ENCODE measurements around the gene SORBS1. TPM values are rescaled to one million over a fixed set of nuclear protein-coding genes. Genes with fewer than 3 reads are reported as not detected.

The SORBS1 gene
- total RNA-seq, 1 experiment from 2014 or later: 39.9 TPM

- TF ChIP-seq ATF3 (CRISPR knock-in tag; conservative IDR thresholded peaks at IDR 0.05): no peak
- TF ChIP-seq FOXJ3 (CRISPR knock-in tag; IDR thresholded peaks at IDR 0.05; ENCODE audit: borderline replicate concordance): no peak
- TF ChIP-seq, protein P1, sequence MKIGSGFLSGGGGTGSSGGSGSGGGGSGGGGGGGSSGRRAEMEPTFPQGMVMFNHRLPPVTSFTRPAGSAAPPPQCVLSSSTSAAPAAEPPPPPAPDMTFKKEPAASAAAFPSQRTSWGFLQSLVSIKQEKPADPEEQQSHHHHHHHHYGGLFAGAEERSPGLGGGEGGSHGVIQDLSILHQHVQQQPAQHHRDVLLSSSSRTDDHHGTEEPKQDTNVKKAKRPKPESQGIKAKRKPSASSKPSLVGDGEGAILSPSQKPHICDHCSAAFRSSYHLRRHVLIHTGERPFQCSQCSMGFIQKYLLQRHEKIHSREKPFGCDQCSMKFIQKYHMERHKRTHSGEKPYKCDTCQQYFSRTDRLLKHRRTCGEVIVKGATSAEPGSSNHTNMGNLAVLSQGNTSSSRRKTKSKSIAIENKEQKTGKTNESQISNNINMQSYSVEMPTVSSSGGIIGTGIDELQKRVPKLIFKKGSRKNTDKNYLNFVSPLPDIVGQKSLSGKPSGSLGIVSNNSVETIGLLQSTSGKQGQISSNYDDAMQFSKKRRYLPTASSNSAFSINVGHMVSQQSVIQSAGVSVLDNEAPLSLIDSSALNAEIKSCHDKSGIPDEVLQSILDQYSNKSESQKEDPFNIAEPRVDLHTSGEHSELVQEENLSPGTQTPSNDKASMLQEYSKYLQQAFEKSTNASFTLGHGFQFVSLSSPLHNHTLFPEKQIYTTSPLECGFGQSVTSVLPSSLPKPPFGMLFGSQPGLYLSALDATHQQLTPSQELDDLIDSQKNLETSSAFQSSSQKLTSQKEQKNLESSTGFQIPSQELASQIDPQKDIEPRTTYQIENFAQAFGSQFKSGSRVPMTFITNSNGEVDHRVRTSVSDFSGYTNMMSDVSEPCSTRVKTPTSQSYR (CRISPR knock-in tag; IDR thresholded peaks at IDR 0.05): no peak
- TF ChIP-seq ZNF232 (CRISPR knock-in tag; IDR thresholded peaks at IDR 0.05): no peak
- TF ChIP-seq FOXP1 (CRISPR knock-in tag; IDR thresholded peaks at IDR 0.05; ENCODE audit: borderline replicate concordance): no peak
- TF ChIP-seq, protein P2, sequence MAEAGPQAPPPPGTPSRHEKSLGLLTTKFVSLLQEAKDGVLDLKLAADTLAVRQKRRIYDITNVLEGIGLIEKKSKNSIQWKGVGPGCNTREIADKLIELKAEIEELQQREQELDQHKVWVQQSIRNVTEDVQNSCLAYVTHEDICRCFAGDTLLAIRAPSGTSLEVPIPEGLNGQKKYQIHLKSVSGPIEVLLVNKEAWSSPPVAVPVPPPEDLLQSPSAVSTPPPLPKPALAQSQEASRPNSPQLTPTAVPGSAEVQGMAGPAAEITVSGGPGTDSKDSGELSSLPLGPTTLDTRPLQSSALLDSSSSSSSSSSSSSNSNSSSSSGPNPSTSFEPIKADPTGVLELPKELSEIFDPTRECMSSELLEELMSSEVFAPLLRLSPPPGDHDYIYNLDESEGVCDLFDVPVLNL (CRISPR knock-in tag; IDR thresholded peaks at IDR 0.05; ENCODE audit: borderline replicate concordance, low read depth): no peak
- TF ChIP-seq, protein P3, sequence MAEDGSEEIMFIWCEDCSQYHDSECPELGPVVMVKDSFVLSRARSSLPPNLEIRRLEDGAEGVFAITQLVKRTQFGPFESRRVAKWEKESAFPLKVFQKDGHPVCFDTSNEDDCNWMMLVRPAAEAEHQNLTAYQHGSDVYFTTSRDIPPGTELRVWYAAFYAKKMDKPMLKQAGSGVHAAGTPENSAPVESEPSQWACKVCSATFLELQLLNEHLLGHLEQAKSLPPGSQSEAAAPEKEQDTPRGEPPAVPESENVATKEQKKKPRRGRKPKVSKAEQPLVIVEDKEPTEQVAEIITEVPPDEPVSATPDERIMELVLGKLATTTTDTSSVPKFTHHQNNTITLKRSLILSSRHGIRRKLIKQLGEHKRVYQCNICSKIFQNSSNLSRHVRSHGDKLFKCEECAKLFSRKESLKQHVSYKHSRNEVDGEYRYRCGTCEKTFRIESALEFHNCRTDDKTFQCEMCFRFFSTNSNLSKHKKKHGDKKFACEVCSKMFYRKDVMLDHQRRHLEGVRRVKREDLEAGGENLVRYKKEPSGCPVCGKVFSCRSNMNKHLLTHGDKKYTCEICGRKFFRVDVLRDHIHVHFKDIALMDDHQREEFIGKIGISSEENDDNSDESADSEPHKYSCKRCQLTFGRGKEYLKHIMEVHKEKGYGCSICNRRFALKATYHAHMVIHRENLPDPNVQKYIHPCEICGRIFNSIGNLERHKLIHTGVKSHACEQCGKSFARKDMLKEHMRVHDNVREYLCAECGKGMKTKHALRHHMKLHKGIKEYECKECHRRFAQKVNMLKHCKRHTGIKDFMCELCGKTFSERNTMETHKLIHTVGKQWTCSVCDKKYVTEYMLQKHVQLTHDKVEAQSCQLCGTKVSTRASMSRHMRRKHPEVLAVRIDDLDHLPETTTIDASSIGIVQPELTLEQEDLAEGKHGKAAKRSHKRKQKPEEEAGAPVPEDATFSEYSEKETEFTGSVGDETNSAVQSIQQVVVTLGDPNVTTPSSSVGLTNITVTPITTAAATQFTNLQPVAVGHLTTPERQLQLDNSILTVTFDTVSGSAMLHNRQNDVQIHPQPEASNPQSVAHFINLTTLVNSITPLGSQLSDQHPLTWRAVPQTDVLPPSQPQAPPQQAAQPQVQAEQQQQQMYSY (CRISPR knock-in tag; IDR thresholded peaks at IDR 0.05): no peak
- no peak for TF ChIP-seq ARID4B (CRISPR knock-in tag; IDR thresholded peaks at IDR 0.05; ENCODE audit: borderline replicate concordance)
These were observed 23.6 kb downstream of the SORBS1 start (continued) for GRCh38 chr10:95537542-95537927.

DNA sequence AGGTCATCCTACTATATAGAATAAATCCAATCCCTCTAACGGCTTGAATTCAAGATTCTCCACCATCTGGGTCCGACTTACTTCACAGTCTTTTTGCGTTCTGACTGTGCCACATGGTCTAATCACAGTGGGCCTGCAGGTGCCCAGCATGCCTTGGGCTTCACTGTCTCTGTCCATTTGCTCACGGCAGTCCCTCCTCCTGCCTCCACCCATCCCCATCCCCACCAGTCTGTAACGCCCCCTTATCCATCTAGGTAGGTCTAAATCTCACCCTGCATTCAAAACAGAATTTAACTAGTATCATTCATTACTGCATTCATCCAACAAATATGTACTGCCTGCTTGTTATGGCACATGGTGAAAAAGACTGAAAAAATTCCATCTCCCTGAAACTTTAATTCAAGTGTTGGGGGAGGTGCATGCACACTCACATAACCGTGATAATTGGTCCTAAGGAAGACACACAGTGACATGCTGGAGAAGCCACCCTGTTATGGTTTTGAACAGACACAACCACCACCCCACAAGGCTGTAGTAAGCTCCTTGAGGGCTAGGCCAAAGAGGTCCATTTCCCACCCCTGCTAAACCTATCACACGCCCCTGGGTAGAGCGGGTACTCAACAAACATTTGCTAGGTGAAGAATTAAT is 24.2 kb downstream of the SORBS1 start:
- POLR2A ChIA-PET: no interaction called here
- peaks cover 53% of the 10 kb centered on the region for H3K4me1 Mint-ChIP-seq
- ATAC-seq (no peak), DNase-seq (ENCODE audit: low spot score) (no peak)
- H3K9me3 Mint-ChIP-seq: peaks cover 3% of the 10 kb centered on the region; the same call in 1 of the 2 replicates
- H3K4me3 Mint-ChIP-seq: no peak overlapping the region
- no peak overlapping the region for H3K27ac Mint-ChIP-seq
- H3K36me3 Mint-ChIP-seq: no peaks in the 10 kb centered on the region
- no peak for TF ChIP-seq SMAD4 (CRISPR knock-in tag; IDR thresholded peaks at IDR 0.05)
- no peak for TF ChIP-seq E2F1 (CRISPR knock-in tag; IDR thresholded peaks at IDR 0.05)
- no peak for TF ChIP-seq ZNF425 (CRISPR knock-in tag; conservative IDR thresholded peaks at IDR 0.05)
- TF ChIP-seq, protein P3 (CRISPR knock-in tag; IDR thresholded peaks at IDR 0.05): no peak
- TF ChIP-seq ZNF121 (CRISPR knock-in tag; IDR thresholded peaks at IDR 0.05): no peak
- CTCF ChIA-PET: interaction anchor here (0.5 kb wide), 1 partner anchor 69 kb away, joined by 6 read pairs; no protein-coding TSS in a partner anchor
- no peaks in the 10 kb centered on the region for H3K27me3 Mint-ChIP-seq (ENCODE audit: low read depth)

Measured in WTC11 (cell line).